ENCODE data around the gene UTF1.

DNA sequence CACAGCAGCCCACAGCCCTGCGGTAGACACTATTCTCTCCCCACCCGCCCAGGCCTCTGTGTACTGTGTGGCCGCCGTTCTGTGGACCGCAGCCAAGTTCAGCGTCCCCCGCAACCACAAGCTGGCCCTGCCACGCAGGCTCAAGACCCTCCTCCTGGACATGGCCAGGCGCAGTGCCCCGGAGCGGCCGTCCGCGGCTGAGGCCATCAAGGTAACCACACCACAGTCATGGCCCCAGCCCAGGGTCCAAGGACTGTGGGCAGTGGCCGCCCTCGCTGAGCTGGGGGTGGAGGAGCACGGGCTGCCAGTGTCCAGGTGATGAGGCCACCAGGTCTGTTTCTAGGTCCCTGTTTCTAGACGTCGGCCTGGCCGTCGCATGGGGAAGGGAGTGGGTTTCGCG is 34.4 kb upstream of the UTF1 start:
- TF ChIP-seq POLR2AphosphoS5 (IDR thresholded peaks at IDR 0.05) (no peak), CTCF (IDR thresholded peaks at IDR 0.05) (no peak)
